Measurements from ENCODE around the gene SIRT7. TPM values are rescaled to one million over a fixed set of nuclear protein-coding genes. Genes with fewer than 3 reads are reported as not detected.

Gene SIRT7
- total and polyA plus RNA-seq, 4 experiments from 2014 or later = 31.5 to 91.9 (median 66.4) TPM

DNA sequence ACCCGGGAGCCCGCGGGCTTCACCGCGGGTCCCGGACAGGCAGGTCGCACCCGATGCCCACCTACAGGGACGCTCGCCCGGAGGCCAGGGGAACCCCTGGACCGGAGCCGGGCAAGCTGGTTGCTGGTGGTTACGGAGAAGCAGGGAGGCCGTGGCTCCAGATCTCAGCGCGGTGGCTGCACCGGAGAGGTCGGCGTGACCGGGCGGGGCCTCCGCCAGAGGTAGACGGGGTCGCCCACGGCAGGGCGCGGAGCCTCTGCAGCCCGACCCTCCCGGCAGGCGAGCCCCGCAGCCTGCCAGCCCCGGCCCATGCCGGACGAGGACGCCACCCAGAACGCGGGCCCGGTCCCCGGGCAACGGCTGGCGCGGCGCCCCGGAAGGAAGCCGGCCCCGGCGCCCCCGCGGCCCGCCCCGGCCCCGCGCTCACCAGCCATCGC lies 7.1 kb downstream of the SIRT7 start:
- peak in 1 of 5 donors; percentile 55 for DNase-seq
- Histone ChIP-seq H3K4me1 (ENCODE audit: insufficient read depth, low read length) (peaks cover 20% of the 10 kb centered on the region), H3K9me3 (ENCODE audit: control insufficient read depth in 1 of 2, low read length in 2 of 2) (no peaks in the 10 kb centered on the region), H3K27ac (ENCODE audit: low read depth, low read length) (peak overlapping the region; percentile 55), H3K27me3 (ENCODE audit: insufficient read depth, low read length) (no peaks in the 10 kb centered on the region), H3K36me3 (ENCODE audit: insufficient read depth, low read length) (peaks cover 58% of the 10 kb centered on the region), H3K4me3 (ENCODE audit: low read length in 2 of 2) (peak overlapping the region; percentile 8 to 70)
- Mint-ChIP-seq H3K4me1 (peaks cover 2 to 28% (median 8%) of the 10 kb centered on the region in 4 donors), H3K27me3 (no peaks in the 10 kb centered on the region), H3K4me3 (peak overlapping the region; percentile 81 to 90 (median 86)), H3K36me3 (peaks cover 16 to 35% of the 10 kb centered on the region in 2 donors), H3K9me3 (no peaks in the 10 kb centered on the region), H3K27ac (peak overlapping the region in 1 of 7 donors; percentile 68)
- intact Hi-C loops (cut with micrococcal nuclease) = loop anchor here (1.0 to 2.0 kb wide), 2 partner anchors 20 to 40 kb away; partner anchors contain the start of genes ALYREF, ANAPC11 and ARHGDIA
- POLR2A ChIA-PET (ENCODE audit: partially characterized antibody) = interaction anchor here (0.9 to 2.8 kb wide), 7 partner anchors 9 to 77 kb away, joined by 3 to 14 read pairs (median 5); partner anchors contain the start of genes ALYREF, ANAPC11, ARHGDIA and MCRIP1
- CTCF ChIA-PET (ENCODE audit: partially characterized antibody) = no interaction called here

DNA sequence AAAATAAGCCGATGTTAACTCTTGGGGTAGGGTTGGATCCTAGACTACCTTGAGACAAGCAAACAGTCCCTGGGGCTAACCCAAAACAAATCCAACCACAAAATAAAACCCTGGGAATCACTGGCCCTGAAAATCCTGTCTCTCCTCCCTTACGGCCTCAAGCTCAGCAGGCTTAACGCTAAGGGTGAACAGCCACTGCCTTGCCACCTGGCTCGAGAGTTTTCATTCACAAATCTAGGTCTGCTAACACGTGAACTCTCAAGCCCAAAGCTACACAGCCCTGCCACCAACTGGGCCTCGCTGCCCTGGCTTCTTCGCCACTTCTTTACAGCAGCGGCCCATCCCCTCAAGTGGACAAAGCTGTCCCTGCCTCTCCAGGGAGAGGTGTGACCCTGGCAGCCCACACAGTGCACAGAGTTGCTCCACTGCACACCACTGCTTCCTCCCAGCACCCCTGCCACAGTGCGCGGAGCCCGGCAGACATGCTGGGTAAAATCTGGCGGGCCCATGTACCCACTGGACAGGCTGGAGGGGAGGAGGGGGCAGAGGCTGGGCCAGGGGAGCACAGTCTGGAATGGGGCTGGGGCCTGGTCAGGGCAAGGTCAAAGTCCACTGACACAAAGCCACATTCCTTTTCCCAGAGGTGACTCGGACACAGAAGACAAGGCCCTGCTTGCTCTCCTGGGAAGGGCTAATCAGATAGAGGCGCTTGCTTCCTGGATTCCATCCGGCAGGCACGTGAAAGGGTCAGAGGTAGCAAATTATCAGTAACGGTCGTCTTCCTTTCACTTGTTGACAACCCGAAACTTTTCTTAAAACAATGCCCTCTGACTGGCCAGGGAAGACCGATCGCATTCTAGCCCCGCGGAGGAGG lies 7.8 kb downstream of the SIRT7 start:
- Mint-ChIP-seq H3K4me1 (peaks cover 0 to 24% (median 6%) of the 10 kb centered on the region in 4 donors), H3K27ac (peak overlapping the region in 5 of 7 donors; percentile 60 to 85 (median 80)), H3K4me3 (peak overlapping the region; percentile 81 to 90 (median 86)), H3K36me3 (peaks cover 9 to 31% of the 10 kb centered on the region in 2 donors), H3K27me3 (no peaks in the 10 kb centered on the region), H3K9me3 (no peaks in the 10 kb centered on the region)
- peak overlapping the region; percentile 8 to 70 for H3K4me3 ChIP-seq (ENCODE audit: low read length in 2 of 2)
- no peak for DNase-seq
- H3K27ac ChIP-seq (ENCODE audit: low read depth, low read length) = peak overlapping the region; percentile 55
- H3K4me1 ChIP-seq (ENCODE audit: insufficient read depth, low read length) = peaks cover 15% of the 10 kb centered on the region
- H3K36me3 ChIP-seq (ENCODE audit: insufficient read depth, low read length) = peaks cover 52% of the 10 kb centered on the region
- ChIA-PET CTCF (ENCODE audit: partially characterized antibody) (no interaction called here), POLR2A (ENCODE audit: partially characterized antibody) (interaction anchor here (0.8 to 2.8 kb wide), 6 partner anchors 9 to 57 kb away, joined by 3 to 14 read pairs (median 4); partner anchors contain the start of gene ARHGDIA)
- intact Hi-C loops (cut with micrococcal nuclease) = loop anchor here (2.0 kb wide), 1 partner anchor 39 kb away; the partner anchor contains the start of gene ARHGDIA
- no peaks in the 10 kb centered on the region for H3K27me3 ChIP-seq (ENCODE audit: insufficient read depth, low read length)
- no peaks in the 10 kb centered on the region for H3K9me3 ChIP-seq (ENCODE audit: control insufficient read depth in 1 of 2, low read length in 2 of 2)

DNA sequence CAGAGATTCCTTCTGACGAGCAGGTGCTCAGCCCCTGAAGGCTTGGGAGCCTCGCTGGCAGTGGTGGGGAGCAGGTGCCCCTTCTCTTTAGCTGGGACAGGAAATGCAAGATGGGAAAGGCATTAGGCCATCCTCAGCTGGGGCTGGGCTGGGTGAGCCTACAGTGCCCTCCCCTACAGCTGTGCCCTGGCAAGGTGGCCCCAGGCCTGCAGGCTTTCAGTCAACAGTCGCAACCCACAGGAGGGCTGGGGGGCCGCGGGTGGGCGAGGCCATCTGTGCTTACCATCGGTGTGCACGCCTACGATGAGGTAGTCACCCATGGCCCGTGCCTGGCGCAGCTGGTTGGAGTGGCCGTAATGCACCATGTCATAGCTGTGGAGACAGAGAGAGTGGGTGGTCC lies 8.7 kb downstream of the SIRT7 start:
- no peak overlapping the region for H3K27ac Mint-ChIP-seq
- ChIA-PET POLR2A (ENCODE audit: partially characterized antibody) (interaction anchor here (1.8 to 2.8 kb wide), 3 partner anchors 17 to 43 kb away, joined by 4 to 14 read pairs (median 11); partner anchors contain the start of gene ARHGDIA), CTCF (ENCODE audit: partially characterized antibody) (no interaction called here)

DNA sequence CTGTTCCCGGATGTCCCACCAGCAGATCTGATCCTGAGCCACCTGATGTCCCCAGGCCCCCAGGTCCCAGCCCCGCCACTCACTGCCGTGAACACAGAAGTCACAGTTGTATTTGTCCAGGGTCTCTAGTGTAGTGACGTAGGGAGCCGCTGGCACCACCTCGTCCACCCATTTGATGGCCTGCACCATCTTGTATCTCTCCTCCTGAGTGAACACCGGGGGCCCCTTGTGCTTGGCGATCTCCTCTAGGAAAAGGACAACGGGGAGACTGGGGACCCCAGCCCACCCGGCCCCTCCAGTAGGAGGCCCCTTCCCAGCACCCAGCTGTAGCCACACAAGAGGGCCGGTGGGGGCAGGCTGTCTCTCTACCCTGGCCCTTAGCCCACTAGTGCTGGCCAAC lies 9.2 kb downstream of the SIRT7 start:
- no peak for DNase-seq
- Histone ChIP-seq H3K4me3 (ENCODE audit: low read length in 2 of 2) (no peak overlapping the region), H3K4me1 (ENCODE audit: insufficient read depth, low read length) (peaks cover 15% of the 10 kb centered on the region), H3K27me3 (ENCODE audit: insufficient read depth, low read length) (no peaks in the 10 kb centered on the region), H3K36me3 (ENCODE audit: insufficient read depth, low read length) (peaks cover 38% of the 10 kb centered on the region), H3K27ac (ENCODE audit: low read depth, low read length) (no peak overlapping the region), H3K9me3 (ENCODE audit: control insufficient read depth in 1 of 2, low read length in 2 of 2) (no peaks in the 10 kb centered on the region)
- H3K36me3 Mint-ChIP-seq = peaks cover 8 to 20% of the 10 kb centered on the region in 2 donors
- intact Hi-C loops (cut with micrococcal nuclease) = no loop called here
- peaks cover 0 to 22% (median 6%) of the 10 kb centered on the region in 4 donors for H3K4me1 Mint-ChIP-seq
- no peak overlapping the region for H3K27ac Mint-ChIP-seq
- ChIA-PET CTCF (ENCODE audit: partially characterized antibody) (no interaction called here), POLR2A (ENCODE audit: partially characterized antibody) (interaction anchor here (1.8 to 2.8 kb wide), 2 partner anchors 39 to 42 kb away, joined by 4 to 11 read pairs; partner anchors contain the start of gene ARHGDIA)
- no peak overlapping the region for H3K4me3 Mint-ChIP-seq
- no peaks in the 10 kb centered on the region for H3K9me3 Mint-ChIP-seq
- no peaks in the 10 kb centered on the region for H3K27me3 Mint-ChIP-seq

More for the DNA sequence above, 8.7 kb downstream of the SIRT7 start:
- Mint-ChIP-seq H3K27me3 (no peaks in the 10 kb centered on the region), H3K4me1 (peaks cover 0 to 22% (median 6%) of the 10 kb centered on the region in 4 donors), H3K4me3 (peak overlapping the region in 2 of 8 donors; percentile 20 to 54), H3K9me3 (no peaks in the 10 kb centered on the region), H3K36me3 (peaks cover 8 to 21% of the 10 kb centered on the region in 2 donors)
- no peak for DNase-seq
- Histone ChIP-seq H3K9me3 (ENCODE audit: control insufficient read depth in 1 of 2, low read length in 2 of 2) (no peaks in the 10 kb centered on the region), H3K36me3 (ENCODE audit: insufficient read depth, low read length) (peaks cover 42% of the 10 kb centered on the region), H3K4me1 (ENCODE audit: insufficient read depth, low read length) (peaks cover 15% of the 10 kb centered on the region), H3K4me3 (ENCODE audit: low read length in 2 of 2) (no peak overlapping the region), H3K27ac (ENCODE audit: low read depth, low read length) (no peak overlapping the region), H3K27me3 (ENCODE audit: insufficient read depth, low read length) (no peaks in the 10 kb centered on the region)
- intact Hi-C loops (cut with micrococcal nuclease) = no loop called here

DNA sequence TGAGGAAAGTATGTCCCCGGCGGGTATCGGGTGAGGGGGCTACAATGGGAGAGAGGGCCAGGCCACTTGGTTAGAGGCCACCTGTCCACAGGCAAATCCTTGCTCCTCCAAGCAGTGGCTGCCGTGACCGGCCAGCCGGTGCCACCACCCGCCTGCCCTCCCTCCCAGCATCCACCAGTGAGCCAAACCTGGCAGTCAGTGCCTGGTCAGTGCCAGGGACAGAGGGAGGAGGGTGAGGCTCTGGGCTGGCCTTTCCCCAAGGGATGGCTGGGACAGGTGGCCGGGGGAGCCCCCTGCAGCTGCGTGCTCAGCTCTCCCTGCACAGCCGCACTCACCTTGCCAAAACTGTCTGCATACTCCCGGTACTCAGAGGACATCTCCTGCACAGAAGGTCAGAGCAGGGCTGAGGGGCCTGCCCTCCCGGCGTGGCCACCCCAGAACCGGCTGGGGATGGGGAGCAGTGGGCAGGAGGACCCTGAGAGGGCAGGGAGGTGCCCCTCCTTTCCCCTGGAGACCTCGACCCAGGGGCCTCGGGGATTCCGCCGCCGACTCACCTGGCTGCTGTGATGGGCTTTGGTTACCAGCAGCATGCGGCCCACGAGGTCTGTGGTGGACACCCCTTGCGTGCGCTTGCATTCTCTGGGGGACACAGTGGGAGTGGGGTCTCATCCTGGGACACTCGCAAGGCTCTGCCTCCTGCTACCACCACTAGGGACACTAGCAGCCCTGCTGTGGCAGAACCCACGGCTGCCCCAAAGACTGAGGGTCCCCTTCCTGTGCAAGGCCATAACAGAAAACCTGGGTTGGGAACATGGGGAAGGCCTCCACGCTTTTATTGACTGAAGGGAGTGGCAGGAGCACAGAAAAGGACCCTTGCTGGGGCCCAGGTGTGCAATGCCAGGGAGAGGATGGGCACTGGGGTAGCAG lies 10.5 kb downstream of the SIRT7 start:
- peaks cover 0 to 22% (median 0%) of the 10 kb centered on the region in 4 donors for H3K4me1 Mint-ChIP-seq
- Histone ChIP-seq H3K36me3 (ENCODE audit: insufficient read depth, low read length) (peaks cover 24% of the 10 kb centered on the region), H3K27ac (ENCODE audit: low read depth, low read length) (no peak overlapping the region), H3K4me3 (ENCODE audit: low read length in 2 of 2) (no peak overlapping the region), H3K9me3 (ENCODE audit: control insufficient read depth in 1 of 2, low read length in 2 of 2) (no peaks in the 10 kb centered on the region), H3K4me1 (ENCODE audit: insufficient read depth, low read length) (peaks cover 15% of the 10 kb centered on the region), H3K27me3 (ENCODE audit: insufficient read depth, low read length) (no peaks in the 10 kb centered on the region)
- no peak overlapping the region for H3K27ac Mint-ChIP-seq
- CTCF ChIA-PET (ENCODE audit: partially characterized antibody) = no interaction called here
- H3K27me3 Mint-ChIP-seq = no peaks in the 10 kb centered on the region
- POLR2A ChIA-PET (ENCODE audit: partially characterized antibody) = interaction anchor here (0.8 kb wide), 1 partner anchor 38 kb away, joined by 3 read pairs; no protein-coding TSS in a partner anchor
- DNase-seq = no peak
- peaks cover 0 to 10% of the 10 kb centered on the region in 2 donors for H3K36me3 Mint-ChIP-seq
- intact Hi-C loops (cut with micrococcal nuclease) = no loop called here
- H3K9me3 Mint-ChIP-seq = no peaks in the 10 kb centered on the region
- H3K4me3 Mint-ChIP-seq = no peak overlapping the region

DNA sequence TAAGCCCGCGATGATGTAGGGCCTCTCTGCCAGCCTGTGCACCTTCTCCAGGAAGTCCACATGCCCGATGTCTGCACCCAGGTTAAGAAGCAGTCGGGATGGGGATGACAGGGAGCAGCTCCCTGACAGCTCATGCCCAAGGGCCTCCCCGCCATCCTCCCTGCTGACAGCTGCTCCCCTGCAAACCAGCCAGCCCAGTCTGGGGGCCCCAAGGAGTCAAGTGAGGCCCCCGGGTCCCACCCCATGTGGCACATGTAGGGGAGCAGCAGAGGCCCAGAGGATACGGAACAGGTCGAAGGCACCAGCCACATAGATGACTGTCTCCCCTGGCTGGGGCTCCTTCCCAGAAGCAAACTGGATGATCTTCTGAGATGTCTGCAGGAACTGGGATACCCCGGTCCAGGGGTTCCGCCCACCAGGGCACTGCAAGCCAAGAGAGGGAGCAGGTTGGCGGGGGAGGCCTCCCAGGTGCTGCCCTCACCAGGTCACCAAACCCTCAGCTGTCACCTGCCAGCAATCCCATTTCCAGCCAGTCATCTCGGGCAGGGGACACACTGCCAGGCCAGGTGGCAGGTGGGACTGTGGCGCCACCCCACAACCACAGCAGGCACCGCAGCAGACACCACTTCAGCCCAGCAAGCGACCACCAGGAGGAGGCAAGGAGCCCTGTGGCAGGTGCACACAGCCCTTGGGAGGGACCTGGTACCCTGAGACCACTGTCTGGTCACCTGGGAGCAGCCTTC lies 11.3 kb downstream of the SIRT7 start:
- Histone ChIP-seq H3K9me3 (ENCODE audit: control insufficient read depth in 1 of 2, low read length in 2 of 2) (no peaks in the 10 kb centered on the region), H3K4me3 (ENCODE audit: low read length in 2 of 2) (no peak overlapping the region), H3K4me1 (ENCODE audit: insufficient read depth, low read length) (peaks cover 14% of the 10 kb centered on the region), H3K36me3 (ENCODE audit: insufficient read depth, low read length) (peaks cover 17% of the 10 kb centered on the region), H3K27ac (ENCODE audit: low read depth, low read length) (no peak overlapping the region), H3K27me3 (ENCODE audit: insufficient read depth, low read length) (no peaks in the 10 kb centered on the region)
- POLR2A ChIA-PET (ENCODE audit: partially characterized antibody) = no interaction called here
- intact Hi-C loops (cut with micrococcal nuclease) = no loop called here
- Mint-ChIP-seq H3K4me1 (peaks cover 0 to 15% (median 0%) of the 10 kb centered on the region in 4 donors), H3K36me3 (peaks cover 0 to 6% of the 10 kb centered on the region in 2 donors), H3K4me3 (no peak overlapping the region), H3K27me3 (no peaks in the 10 kb centered on the region), H3K9me3 (no peaks in the 10 kb centered on the region), H3K27ac (no peak overlapping the region)
- DNase-seq = no peak
- CTCF ChIA-PET (ENCODE audit: partially characterized antibody) = no interaction called here
